T1000 (cell line): Measurements from ENCODE around the gene CHMP5.

Experiments used
- DNase-seq: peaks from one replicate; lab custom pipeline; 2025; ENCODE audit warnings: mixed read lengths; lab: John Stamatoyannopoulos, UW

The CHMP5 gene

DNA sequence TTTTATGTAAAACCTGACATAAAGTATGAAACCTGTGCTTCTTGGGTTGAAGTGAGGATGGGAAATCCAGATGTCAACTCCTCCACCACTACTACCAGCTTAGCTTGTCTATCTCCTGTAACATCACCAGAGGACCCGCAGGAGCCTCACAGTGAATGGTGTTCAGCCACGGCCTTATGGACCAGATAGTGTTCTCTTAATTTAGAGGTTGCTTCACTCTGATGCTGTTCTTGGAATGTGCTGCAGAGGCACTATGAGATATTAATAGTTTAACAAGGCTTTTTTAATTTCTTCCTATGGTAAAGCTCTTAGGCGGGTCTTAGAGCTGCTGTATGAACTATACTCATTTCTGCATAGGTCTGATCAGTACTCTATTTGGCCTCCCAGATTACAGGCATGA, 53.4 kb downstream of the CHMP5 start:
- DNase-seq = no peak

- no peak for DNase-seq
Measured at GRCh38 chr9:33318781-33319180, 53.9 kb downstream of the CHMP5 start.

DNA sequence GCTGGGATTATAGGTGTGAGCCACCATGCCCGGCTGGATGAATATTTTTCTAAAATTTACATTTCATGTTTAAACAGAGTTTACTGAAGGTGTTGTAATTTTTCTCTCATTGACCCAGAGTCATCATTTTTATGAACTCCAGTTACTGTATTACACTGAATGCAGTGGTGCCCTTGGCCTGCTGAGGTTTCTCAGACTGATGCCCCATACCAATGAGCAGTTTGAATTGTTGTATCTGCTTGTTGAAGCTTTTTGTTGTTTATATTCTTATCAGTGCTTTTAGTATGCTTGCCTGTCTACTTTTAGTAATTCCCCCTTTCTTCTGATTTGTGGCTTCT, 55.4 kb downstream of the CHMP5 start:
- DNase-seq = no peak

GRCh38 chr9:33320568-33321261, 55.9 kb downstream of the CHMP5 start:
- DNase-seq = no peak

- DNase-seq = peak; percentile 75
Measured at GRCh38 chr9:33329117-33329563, 64.3 kb downstream of the CHMP5 start.

DNA sequence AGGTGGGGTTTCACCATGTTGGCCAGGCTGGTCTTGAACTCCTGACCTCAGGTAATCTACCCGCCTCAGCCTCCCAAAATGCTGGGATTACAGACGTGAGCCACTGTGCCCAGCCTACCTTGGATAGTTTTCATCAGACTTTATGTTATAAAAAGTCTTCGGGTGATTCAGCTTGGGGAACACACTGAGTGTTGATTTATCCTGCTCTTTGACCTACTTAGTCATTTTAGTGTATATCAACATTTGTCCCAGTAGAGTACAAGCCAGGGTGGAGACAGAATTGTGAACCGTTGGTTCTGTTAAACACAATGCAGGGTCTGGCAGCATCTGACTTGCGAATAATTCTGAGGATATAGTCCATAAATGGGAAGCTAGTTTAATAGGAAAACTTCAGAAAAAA, 65.1 kb downstream of the CHMP5 start:
- DNase-seq = no peak

GRCh38 chr9:33331377-33331891, 66.6 kb downstream of the CHMP5 start:
- DNase-seq = no peak
